Measurements from ENCODE around the gene PDGFD. TPM values are rescaled to one million over a fixed set of nuclear protein-coding genes. Genes with fewer than 3 reads are reported as not detected.

Gene PDGFD
- total RNA-seq, result 0.86 and 2.5 TPM in 2 replicates

DNA sequence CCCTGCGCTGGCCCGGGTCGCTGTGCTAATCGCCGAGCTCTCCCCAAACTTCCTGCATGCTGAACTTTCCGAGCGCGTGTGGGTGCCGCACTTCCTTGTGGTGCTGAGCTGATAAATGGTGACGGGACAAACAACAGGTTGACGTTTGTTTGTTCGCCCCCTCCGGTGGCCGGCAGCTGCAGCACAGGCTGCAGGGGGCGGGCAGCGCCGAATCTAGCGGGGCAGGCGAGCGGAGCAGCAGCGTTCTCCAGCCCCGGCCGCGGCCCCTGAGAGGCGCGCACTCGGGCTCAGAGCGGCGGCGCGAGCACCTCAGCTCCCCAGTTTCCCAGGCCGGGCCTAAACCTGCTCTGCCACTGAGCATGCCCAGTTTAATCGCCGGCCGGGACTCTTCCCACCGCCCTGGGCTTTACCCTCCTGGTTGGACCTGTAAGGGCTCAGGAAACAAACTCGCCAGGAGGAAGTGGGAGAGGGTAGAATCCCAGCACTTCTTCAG, at the start of gene PDGFD:
Gene PDGFD (minus strand): TSS at position 120 of the 493 bp plus-strand sequence.

GRCh38 chr11:104036588-104036987, 127.4 kb downstream of the PDGFD start, which contains the start of gene DDI1:
DDI1 (plus strand) TSS chr11:104036640; CDS start chr11:104036823, 183 bp downstream.

Other genes with a start within 250 kb of the PDGFD start
- not detected in 2 replicates for gene DDI1, start 127.5 kb downstream of the PDGFD start, total RNA-seq